DMS 273 (cell line): Measurements from ENCODE around the gene DCLRE1A.
"Not testable (repeated sequence)": the region's sequence is repeated elsewhere in the genome, so short reads cannot be mapped to it uniquely, and the experiment has no call there.

ENCODE experiments used
- DNase-seq: peaks from one replicate; lab custom pipeline; 2025; ENCODE audit not compliant: unreplicated experiment; lab: John Stamatoyannopoulos, UW

Gene DCLRE1A

GRCh38 chr10:113859261-113859660 is 5.4 kb upstream of the DCLRE1A start:
- no peak for DNase-seq

DNA sequence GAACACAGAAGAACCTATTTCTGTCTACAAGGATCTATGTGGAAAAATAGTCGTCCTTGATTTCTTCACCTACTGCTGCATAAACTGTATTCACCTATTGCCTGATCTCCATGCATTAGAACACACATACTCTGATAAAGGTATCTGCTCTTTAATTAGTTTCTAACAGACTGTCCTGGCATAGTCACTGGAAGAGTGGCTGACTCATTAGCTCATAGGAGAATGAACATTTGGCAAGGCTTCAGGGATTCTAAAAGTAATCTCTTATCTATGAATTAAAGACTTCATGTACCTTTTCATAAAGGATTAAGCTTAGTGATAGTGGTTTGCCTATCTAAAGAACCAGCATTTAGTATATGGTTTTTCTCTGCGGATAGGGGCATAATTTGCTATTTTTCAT is 4.7 kb upstream of the DCLRE1A start:
- peak; percentile 23 for DNase-seq

- no peak for DNase-seq
Observed at GRCh38 chr10:113857210-113857609, 3.3 kb upstream of the DCLRE1A start.

- no peak for DNase-seq
Observed at GRCh38 chr10:113856563-113856962, 2.7 kb upstream of the DCLRE1A start.

- peak; percentile 80 for DNase-seq
Observed at GRCh38 chr10:113854761-113855588, 1.1 kb upstream of the DCLRE1A start.

DNA sequence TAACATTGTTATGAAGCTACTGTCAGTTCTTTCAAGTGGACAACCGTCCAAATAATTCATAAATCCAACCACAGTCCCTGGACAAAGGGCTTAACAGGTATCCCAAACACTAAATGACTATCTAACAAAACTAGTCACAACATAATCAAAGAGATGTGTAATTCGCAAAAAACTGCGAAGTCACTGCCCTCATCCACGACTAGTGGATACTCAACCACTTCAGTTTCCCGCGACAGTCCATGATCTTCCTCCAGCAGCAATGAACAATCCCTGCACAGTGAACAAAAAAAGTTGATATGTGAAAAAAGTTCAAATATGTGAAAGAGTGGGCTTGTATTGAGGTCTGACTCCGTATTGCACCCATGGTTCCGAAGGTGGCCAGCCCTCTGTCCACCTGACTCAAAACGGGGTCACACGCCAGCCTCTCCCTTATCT is 287 bp downstream of the DCLRE1A start:
- no peak for DNase-seq

GRCh38 chr10:113849946-113850345 is 3.9 kb downstream of the DCLRE1A start:
- no peak for DNase-seq

GRCh38 chr10:113849140-113849803 is 4.6 kb downstream of the DCLRE1A start:
- DNase-seq = no peak

DNA sequence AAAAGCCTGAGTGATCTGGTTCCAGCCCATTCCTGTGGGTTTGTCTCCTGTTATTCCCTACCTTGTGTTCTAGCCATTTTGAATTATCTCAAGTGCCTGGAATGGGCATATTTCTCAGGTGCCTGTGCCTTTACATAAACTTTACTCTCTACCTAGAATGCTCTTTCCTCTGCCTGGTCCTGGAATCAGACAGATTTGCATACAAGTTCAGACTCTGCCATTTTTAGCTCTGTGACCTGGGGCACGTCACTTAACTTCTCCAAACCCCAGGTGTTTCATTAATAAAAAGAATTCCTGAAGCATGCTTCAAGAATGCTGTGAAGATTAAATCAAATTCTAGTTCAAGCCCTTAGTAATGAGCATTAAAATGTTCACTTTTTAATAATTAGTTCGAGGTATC is 7.8 kb downstream of the DCLRE1A start:
- no peak for DNase-seq

GRCh38 chr10:113843972-113844485 is 9.9 kb downstream of the DCLRE1A start:
- DNase-seq = no peak

GRCh38 chr10:113842171-113842570 is 11.7 kb downstream of the DCLRE1A start:
- no peak for DNase-seq

- not testable (repeated sequence) for DNase-seq
Observed at GRCh38 chr10:113828567-113828966, 25.3 kb downstream of the DCLRE1A start.

DNA sequence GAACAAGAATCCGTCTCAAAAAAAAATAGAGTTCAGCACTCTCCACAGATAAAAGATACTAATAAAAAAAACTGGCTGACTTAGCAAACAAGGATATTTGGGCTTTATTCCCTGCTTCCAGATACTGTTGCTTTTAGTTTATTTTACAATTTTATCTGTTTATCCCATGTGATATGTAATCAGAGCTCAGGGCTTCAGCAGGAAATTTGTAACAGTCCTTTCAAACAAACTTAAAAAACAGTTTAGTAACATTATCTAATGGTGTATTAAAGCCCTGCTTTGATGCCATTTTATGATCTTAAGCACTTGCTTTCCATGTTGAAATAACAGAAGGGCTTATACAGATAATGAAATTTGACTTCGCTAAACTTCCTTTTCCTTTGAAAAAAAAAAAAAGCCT is 28.1 kb downstream of the DCLRE1A start:
- no peak for DNase-seq

GRCh38 chr10:113823389-113823788 is 30.5 kb downstream of the DCLRE1A start:
- DNase-seq = peak; percentile 55

- DNase-seq = no peak
Observed at GRCh38 chr10:113822174-113822573, 31.7 kb downstream of the DCLRE1A start.

DNA sequence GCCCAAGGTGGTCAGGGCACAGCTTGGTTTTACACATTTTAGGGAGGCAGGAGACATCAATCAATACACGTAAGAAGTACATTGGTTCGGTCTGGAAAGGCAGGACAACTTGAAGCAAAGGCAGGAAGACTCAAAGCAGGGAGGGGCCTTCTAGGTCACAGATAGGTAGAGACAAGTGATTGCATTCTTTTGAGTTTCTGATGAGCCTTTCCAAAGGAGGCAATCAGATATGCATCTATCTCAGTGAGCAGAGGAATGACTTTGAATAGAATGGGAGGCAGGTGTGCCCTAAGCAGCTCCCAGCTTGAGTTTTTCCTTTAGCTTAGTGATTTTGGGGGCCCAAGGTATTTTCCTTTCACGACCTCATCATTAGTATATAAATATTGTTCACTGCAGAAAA is 32.6 kb downstream of the DCLRE1A start:
- DNase-seq = not testable (repeated sequence)

- peak; percentile 14 for DNase-seq
Observed at GRCh38 chr10:113820507-113820906, 33.4 kb downstream of the DCLRE1A start.

DNA sequence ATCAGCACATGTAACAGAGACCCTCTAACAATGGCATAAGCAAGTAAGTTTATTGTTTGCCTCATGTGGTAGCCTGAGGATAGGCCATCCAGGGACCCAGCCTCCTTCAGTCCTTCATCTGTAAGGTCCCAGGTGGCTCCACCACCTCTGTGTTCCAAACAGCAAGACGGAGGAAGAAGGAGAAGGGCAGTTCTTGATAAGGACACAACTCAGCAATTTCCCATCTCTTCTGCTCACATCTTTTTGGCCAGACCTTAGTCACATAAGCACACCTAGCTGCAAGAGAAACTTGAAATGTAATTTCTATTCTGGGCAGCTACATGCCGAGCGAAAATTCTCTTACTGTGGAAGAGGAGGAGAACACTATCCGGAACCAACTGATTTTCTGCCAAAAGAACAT is 33.9 kb downstream of the DCLRE1A start:
- DNase-seq = no peak

DNA sequence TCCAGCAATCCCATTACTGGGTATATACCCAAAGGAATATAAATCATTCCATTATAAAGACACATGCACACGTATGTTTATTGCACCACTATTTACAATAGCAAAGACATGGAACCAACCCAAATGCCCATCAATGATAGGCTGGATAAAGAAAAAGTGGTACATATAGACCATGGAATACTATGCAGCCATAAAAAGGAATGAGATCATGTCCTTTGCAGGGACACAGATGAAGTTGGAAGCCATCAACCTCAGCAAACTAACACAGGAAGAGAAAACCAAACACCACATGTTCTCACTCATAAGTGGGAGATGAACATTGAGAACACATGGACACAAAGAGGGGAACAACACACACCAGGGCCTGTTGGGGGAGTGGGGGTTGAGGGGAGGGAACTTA is 39.2 kb downstream of the DCLRE1A start:
- not testable (repeated sequence) for DNase-seq

- DNase-seq = no peak
Observed at GRCh38 chr10:113808168-113808567, 45.7 kb downstream of the DCLRE1A start.

DNA sequence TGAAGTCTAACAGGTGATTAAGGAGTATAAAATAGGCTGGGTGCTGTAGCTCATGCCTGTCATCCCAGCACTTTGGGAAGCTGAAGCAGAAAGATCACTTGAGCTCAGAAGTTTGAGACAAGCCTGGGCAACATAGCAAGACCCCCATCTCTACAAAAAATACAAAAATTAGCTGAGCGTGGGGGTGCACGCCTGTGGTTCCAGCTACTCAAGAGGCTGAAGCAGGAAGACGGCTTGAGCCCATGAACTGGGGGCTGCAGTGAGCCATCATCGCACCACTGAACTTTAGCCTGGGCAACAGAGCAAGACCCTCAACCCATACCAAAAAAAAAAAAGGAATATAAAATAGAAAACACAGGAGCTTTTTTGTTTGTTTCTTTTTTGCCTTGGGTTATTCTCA is 47.4 kb downstream of the DCLRE1A start:
- DNase-seq = no peak

DNA sequence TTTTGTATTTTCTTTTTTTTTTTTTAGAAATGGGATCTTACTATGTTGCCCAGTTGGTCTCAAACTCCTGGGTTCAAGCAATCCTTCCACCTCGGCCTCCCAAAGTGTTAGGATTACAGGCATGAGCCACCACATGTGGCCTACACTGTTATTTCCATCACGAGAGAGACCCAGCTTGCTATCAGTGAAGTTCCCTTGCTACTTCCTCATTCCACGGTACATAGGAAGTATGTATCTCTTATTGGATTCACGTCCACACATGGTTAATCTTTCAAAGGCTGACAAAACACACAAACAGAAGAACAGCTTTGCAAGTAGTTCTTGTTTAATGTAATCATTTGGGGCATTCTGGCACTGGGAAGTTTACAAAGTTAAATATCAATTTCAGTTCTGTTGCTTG is 50.9 kb downstream of the DCLRE1A start:
- DNase-seq = no peak
